HCT116 (cell line): ENCODE results near the gene SPON1.

Experiments
- CBX3 ChIP-seq: IDR thresholded peaks from 2 replicates; pipeline ENCODE4 v1.6.1; 2012; ENCODE audit warnings: low read depth
- CEBPB ChIP-seq: IDR thresholded peaks from 2 replicates; pipeline ENCODE4 v1.6.1; 2012; ENCODE audit warnings: low read depth
- CTCF ChIP-seq, 3 experiments: fragments of 200-600 bp in 1 of 3; sonication (generic) in 1 of 3; IDR thresholded peaks in 2 of 3; conservative IDR thresholded peaks in 1 of 3; 2 replicates each; pipeline ENCODE4 v1.5.1; 2012 to 2017; ENCODE audit warnings: low read depth in 2 of 3, low read length in 2 of 3, antibody characterized with exemption in 1 of 3, borderline replicate concordance in 1 of 3, control low read depth in 1 of 3, mild to moderate bottlenecking in 1 of 3, mixed read lengths in 1 of 3, mixed run types in 1 of 3, moderate library complexity in 1 of 3; ENCODE audit not compliant: insufficient read depth in 1 of 3
- EZH2phosphoT487 ChIP-seq: fragments of 200-600 bp; IDR thresholded peaks from 2 replicates; pipeline ENCODE4 v1.6.1; 2018; ENCODE audit warnings: antibody characterized with exemption, borderline replicate concordance
- POLR2A ChIP-seq: IDR thresholded peaks from 2 replicates; pipeline ENCODE4 v1.7.0; 2011; ENCODE audit warnings: borderline replicate concordance; ENCODE audit not compliant: insufficient read depth, insufficient read length; ENCODE audit errors: extremely low read depth
- POLR2AphosphoS5 ChIP-seq: IDR thresholded peaks from 2 replicates; pipeline ENCODE4 v1.6.1; 2011; ENCODE audit warnings: mild to moderate bottlenecking, low read depth, low read length, moderate library complexity
- ZNF274 ChIP-seq: fragments of 200-500 bp; sonication (Bioruptor generic); IDR thresholded peaks from 2 replicates; pipeline ENCODE4 v1.6.1; 2014; ENCODE audit warnings: mild to moderate bottlenecking, low read depth, low read length, inconsistent platforms

- TF ChIP-seq CTCF (IDR thresholded peaks at IDR 0.05 in 2 of 3, conservative IDR thresholded peaks at IDR 0.05 in 1 of 3; ENCODE audit: borderline replicate concordance in 1 of 3, insufficient read depth in 1 of 3, low read depth in 2 of 3, low read length in 2 of 3) = no peak
- TF ChIP-seq POLR2A = no peak
- no peak for TF ChIP-seq POLR2AphosphoS5
- TF ChIP-seq CBX3 = no peak
- TF ChIP-seq CEBPB = no peak
- no peak for TF ChIP-seq ZNF274
- no peak for TF ChIP-seq EZH2phosphoT487
Measured at GRCh38 chr11:13984616-13985450, 22.3 kb downstream of the SPON1 start.
